HEK293T (cell line): Measurements from ENCODE around the gene MCCD1.

Experiments used
- BHLHE40 ChIP-seq: fragments of 450-650 bp; IDR thresholded peaks from 2 replicates; pipeline ENCODE4 v1.6.1; 2016; ENCODE audit warnings: mild to moderate bottlenecking, moderate library complexity, borderline replicate concordance
- FOXM1 ChIP-seq: fragments of 450-650 bp; IDR thresholded peaks from 2 replicates; pipeline ENCODE4 v1.6.1; 2017; ENCODE audit warnings: mild to moderate bottlenecking, borderline replicate concordance
- LEF1 ChIP-seq: fragments of 450-650 bp; IDR thresholded peaks from 2 replicates; pipeline ENCODE4 v1.6.1; 2017; ENCODE audit warnings: mild to moderate bottlenecking, borderline replicate concordance
- SP1 ChIP-seq: fragments of 450-650 bp; IDR thresholded peaks from 2 replicates; pipeline ENCODE4 v1.6.1; 2017

DNA sequence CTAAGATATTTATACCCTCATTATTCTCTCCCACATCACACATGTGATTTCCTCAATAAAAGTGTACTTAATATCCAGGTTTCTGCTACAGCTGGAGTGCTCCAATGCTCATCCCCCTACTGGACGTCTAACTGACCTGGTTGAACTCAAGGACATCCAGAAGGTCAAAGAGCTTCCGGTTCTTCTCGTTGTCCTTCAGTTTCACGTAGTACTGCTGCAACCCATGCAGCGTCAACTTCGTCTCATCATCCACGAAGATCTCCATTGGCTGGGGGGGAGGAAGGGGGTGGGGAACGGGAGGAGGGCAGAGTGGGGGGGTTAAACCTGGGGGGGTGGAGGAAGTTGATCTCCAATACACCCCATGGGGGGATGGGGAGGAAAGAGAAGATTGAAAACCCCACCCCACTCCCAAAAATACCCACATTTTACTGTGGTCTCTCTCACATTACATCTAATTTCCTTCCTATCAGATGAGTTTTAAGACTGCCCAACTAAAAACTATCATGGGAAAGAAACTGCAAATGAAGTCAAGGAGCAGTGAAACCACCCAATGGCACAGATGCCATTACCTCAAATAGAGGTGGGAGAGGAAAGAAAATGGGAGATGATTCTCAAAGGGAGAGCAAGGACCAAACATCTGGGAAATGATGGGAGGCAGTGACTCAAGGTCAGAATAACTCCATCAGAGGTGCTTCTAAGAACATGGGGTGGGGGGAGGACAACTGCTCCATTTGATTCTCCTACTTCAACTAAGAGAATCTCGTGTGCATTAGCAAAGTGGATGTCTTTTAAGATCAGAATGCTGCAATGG is 4.1 kb downstream of the MCCD1 start:
- TF ChIP-seq SP1: no peak
- no peak for TF ChIP-seq LEF1
- TF ChIP-seq BHLHE40: no peak
- TF ChIP-seq FOXM1: no peak
